Endothelial cell of umbilical vein (primary cell): ENCODE results near the gene CAMTA1.

Source experiments
- MYC ChIP-seq: IDR thresholded peaks from one replicate; pipeline ENCODE4 v1.6.1; 2011; ENCODE audit warnings: mild to moderate bottlenecking, low read depth, low read length
- POLR2A ChIP-seq: IDR thresholded peaks from 2 replicates; pipeline ENCODE4 v1.6.1; 2012; ENCODE audit warnings: low read depth, mild to moderate bottlenecking, control low read depth, low read length

- TF ChIP-seq POLR2A: no peak
- TF ChIP-seq MYC: no peak
These were observed 958.1 kb downstream of the CAMTA1 start for GRCh38 chr1:7743346-7743745.
